Neural cell (in vitro differentiated cells): ENCODE data around the gene PCSK4. TPM values are rescaled to one million over a fixed set of nuclear protein-coding genes. Genes with fewer than 3 reads are reported as not detected.

ENCODE experiments used
- H2AFZ ChIP-seq: fragments of 200-600, 300-800 bp; sonication (generic), shearing (Covaris generic); 2 replicates; pipeline ENCODE4 v1.6.0; 2014; ENCODE audit warnings: low read depth, mild to moderate bottlenecking, antibody characterized with exemption, low read length, moderate library complexity
- H3F3A ChIP-seq: fragments of 200-600 bp; shearing (Covaris generic); 2 replicates; pipeline ENCODE4 v1.6.1; 2016; ENCODE audit warnings: mild to moderate bottlenecking, moderate library complexity, mixed read lengths, antibody characterized with exemption, low read length; ENCODE audit not compliant: insufficient read depth, poor library complexity, severe bottlenecking
- H3K27ac ChIP-seq: fragments of 200-600, 300-800 bp; sonication (generic), shearing (Covaris generic); 2 replicates; pipeline ENCODE4 v1.5.1; 2014; ENCODE audit warnings: mild to moderate bottlenecking, low read length, moderate library complexity
- H3K27me3 ChIP-seq: fragments of 300-800, 200-600 bp; sonication (generic), shearing (Covaris generic); 2 replicates; pipeline ENCODE4 v1.6.0; 2014; ENCODE audit warnings: mild to moderate bottlenecking, low read depth, low read length, moderate library complexity; ENCODE audit not compliant: insufficient read depth
- H3K36me3 ChIP-seq: fragments of 300-800, 200-600 bp; sonication (generic), shearing (Covaris generic); 2 replicates; pipeline ENCODE4 v1.5.1; 2014; ENCODE audit warnings: mild to moderate bottlenecking, antibody characterized with exemption, low read length, moderate library complexity; ENCODE audit not compliant: insufficient read depth
- H3K4me2 ChIP-seq: fragments of 300-800, 200-600 bp; sonication (generic), shearing (Covaris generic); 2 replicates; pipeline ENCODE4 v1.6.0; 2014; ENCODE audit warnings: mild to moderate bottlenecking, low read length
- H3K4me3 ChIP-seq: fragments of 300-800, 200-600 bp; sonication (generic), shearing (Covaris generic); 2 replicates; pipeline ENCODE4 v1.5.1; 2014; ENCODE audit warnings: mild to moderate bottlenecking, low read length, moderate library complexity
- H3K79me2 ChIP-seq: fragments of 200-600 bp; shearing (Covaris generic); replicated peaks from 2 replicates; pipeline ENCODE4 v1.6.0; 2014; ENCODE audit warnings: mild to moderate bottlenecking, low read length, moderate library complexity; ENCODE audit not compliant: insufficient read depth
- H3K9ac ChIP-seq: fragments of 300-800, 200-600 bp; sonication (generic), shearing (Covaris generic); 2 replicates; pipeline ENCODE4 v1.6.1; 2016; ENCODE audit warnings: mild to moderate bottlenecking, low read length, mixed read lengths
- H3K9me2 ChIP-seq: fragments of 200-600 bp; shearing (Covaris generic); 2 replicates; pipeline ENCODE4 v1.6.1; 2016; ENCODE audit warnings: mild to moderate bottlenecking, low read length, mixed read lengths; ENCODE audit not compliant: insufficient read depth
- H3K9me3 ChIP-seq: fragments of 200-600, 300-800 bp; sonication (generic), shearing (Covaris generic); 2 replicates; pipeline ENCODE4 v1.6.1; 2016; ENCODE audit warnings: mild to moderate bottlenecking, mixed run types, low read length, moderate library complexity, mixed read lengths
- H4K20me1 ChIP-seq: fragments of 200-600 bp; shearing (Covaris generic); 2 replicates; pipeline ENCODE4 v1.6.1; 2016; ENCODE audit warnings: mild to moderate bottlenecking, mixed run types; ENCODE audit not compliant: insufficient read depth
- CTCF ChIP-seq: fragments of 450-650 bp; IDR thresholded peaks from 2 replicates; pipeline ENCODE4 v1.5.1; 2014; ENCODE audit warnings: antibody characterized with exemption, mild to moderate bottlenecking, moderate library complexity; ENCODE audit not compliant: poor library complexity, severe bottlenecking
- EP300 ChIP-seq: fragments of 450-650 bp; conservative IDR thresholded peaks from 2 replicates; pipeline ENCODE4 v1.6.1; 2014; ENCODE audit warnings: antibody characterized with exemption, mild to moderate bottlenecking, moderate library complexity; ENCODE audit not compliant: poor library complexity, severe bottlenecking
- EZH2 ChIP-seq: fragments of 200-600, 300-800 bp; shearing (Covaris generic), sonication (generic); IDR thresholded peaks from 2 replicates; pipeline ENCODE4 v1.6.1; 2014; ENCODE audit warnings: antibody characterized with exemption, low read length, borderline replicate concordance, mild to moderate bottlenecking; ENCODE audit not compliant: insufficient read depth, poor library complexity, severe bottlenecking
- MXI1 ChIP-seq: fragments of 450-650 bp; conservative IDR thresholded peaks from 2 replicates; pipeline ENCODE4 v1.6.1; 2014; ENCODE audit warnings: antibody characterized with exemption, mild to moderate bottlenecking; ENCODE audit not compliant: poor library complexity, severe bottlenecking
- POLR2AphosphoS5 ChIP-seq: IDR thresholded peaks from 2 replicates; pipeline ENCODE4 v1.6.1; 2012
- RAD21 ChIP-seq: fragments of 450-650 bp; conservative IDR thresholded peaks from 2 replicates; pipeline ENCODE4 v1.6.1; 2014; ENCODE audit warnings: antibody characterized with exemption, mild to moderate bottlenecking, moderate library complexity
- SMC3 ChIP-seq: fragments of 450-650 bp; conservative IDR thresholded peaks from 2 replicates; pipeline ENCODE4 v1.6.1; 2014; ENCODE audit warnings: antibody characterized with exemption, mild to moderate bottlenecking, moderate library complexity; ENCODE audit not compliant: poor library complexity
- TAF1 ChIP-seq: IDR thresholded peaks from 2 replicates; pipeline ENCODE4 v1.6.1; 2012; ENCODE audit warnings: low read depth
- polyA plus RNA-seq: library from polyadenylated mRNA; depleted of rRNA; stranded (reverse); fragments of >200 nt; gene quantifications from 2 replicates; pipeline ENCODE4 v1.2.3, GENCODE V29; 2014
- TF ChIP-seq, protein P1 (sequence below): IDR thresholded peaks from 2 replicates; pipeline ENCODE4 v1.6.1; 2012; ENCODE audit warnings: borderline replicate concordance

The PCSK4 gene
- polyA plus RNA-seq, 1 donor from 2014 or later: 11.8 TPM

- Histone ChIP-seq H3K27me3 (peaks cover 4% of the 10 kb centered on the region), H3F3A (no peaks in the 10 kb centered on the region), H2AFZ (no peak overlapping the region)
Observed at GRCh38 chr19:1486720-1487575, 3.2 kb downstream of the PCSK4 start.

GRCh38 chr19:1483979-1484428, 6.1 kb downstream of the PCSK4 start:
- Histone ChIP-seq H3K9me3 (no peaks in the 10 kb centered on the region), H2AFZ (no peak overlapping the region), H3K36me3 (no peaks in the 10 kb centered on the region), H3K4me2 (no peak overlapping the region), H3K9ac (no peak overlapping the region), H3F3A (no peaks in the 10 kb centered on the region), H4K20me1 (no peaks in the 10 kb centered on the region), H3K27ac (no peak overlapping the region), H3K9me2 (no peaks in the 10 kb centered on the region), H3K79me2 (no peaks in the 10 kb centered on the region), H3K27me3 (no peaks in the 10 kb centered on the region), H3K4me3 (no peak overlapping the region)
- no peak for TF ChIP-seq RAD21
- TF ChIP-seq TAF1: no peak
- TF ChIP-seq, protein P1, sequence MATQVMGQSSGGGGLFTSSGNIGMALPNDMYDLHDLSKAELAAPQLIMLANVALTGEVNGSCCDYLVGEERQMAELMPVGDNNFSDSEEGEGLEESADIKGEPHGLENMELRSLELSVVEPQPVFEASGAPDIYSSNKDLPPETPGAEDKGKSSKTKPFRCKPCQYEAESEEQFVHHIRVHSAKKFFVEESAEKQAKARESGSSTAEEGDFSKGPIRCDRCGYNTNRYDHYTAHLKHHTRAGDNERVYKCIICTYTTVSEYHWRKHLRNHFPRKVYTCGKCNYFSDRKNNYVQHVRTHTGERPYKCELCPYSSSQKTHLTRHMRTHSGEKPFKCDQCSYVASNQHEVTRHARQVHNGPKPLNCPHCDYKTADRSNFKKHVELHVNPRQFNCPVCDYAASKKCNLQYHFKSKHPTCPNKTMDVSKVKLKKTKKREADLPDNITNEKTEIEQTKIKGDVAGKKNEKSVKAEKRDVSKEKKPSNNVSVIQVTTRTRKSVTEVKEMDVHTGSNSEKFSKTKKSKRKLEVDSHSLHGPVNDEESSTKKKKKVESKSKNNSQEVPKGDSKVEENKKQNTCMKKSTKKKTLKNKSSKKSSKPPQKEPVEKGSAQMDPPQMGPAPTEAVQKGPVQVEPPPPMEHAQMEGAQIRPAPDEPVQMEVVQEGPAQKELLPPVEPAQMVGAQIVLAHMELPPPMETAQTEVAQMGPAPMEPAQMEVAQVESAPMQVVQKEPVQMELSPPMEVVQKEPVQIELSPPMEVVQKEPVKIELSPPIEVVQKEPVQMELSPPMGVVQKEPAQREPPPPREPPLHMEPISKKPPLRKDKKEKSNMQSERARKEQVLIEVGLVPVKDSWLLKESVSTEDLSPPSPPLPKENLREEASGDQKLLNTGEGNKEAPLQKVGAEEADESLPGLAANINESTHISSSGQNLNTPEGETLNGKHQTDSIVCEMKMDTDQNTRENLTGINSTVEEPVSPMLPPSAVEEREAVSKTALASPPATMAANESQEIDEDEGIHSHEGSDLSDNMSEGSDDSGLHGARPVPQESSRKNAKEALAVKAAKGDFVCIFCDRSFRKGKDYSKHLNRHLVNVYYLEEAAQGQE: no peak
- TF ChIP-seq MXI1: no peak
- no peak for TF ChIP-seq EP300
- TF ChIP-seq SMC3: no peak
- no peak for TF ChIP-seq POLR2AphosphoS5
- TF ChIP-seq EZH2: no peak

More at GRCh38 chr19:1486720-1487575, 3.2 kb downstream of the PCSK4 start:
- TF ChIP-seq EP300: no peak
- TF ChIP-seq TAF1: no peak
- TF ChIP-seq EZH2: no peak
- no peak for TF ChIP-seq RAD21
- no peak for TF ChIP-seq MXI1
- TF ChIP-seq CTCF: no peak
- TF ChIP-seq, protein P1: no peak
- no peak for TF ChIP-seq POLR2AphosphoS5
- no peak overlapping the region for H3K4me3 ChIP-seq
- H3K36me3 ChIP-seq: no peaks in the 10 kb centered on the region
- H3K4me2 ChIP-seq: no peak overlapping the region
- H3K9me3 ChIP-seq: no peaks in the 10 kb centered on the region
- H3K9me2 ChIP-seq: no peaks in the 10 kb centered on the region
- H3K9ac ChIP-seq: no peak overlapping the region
- no peaks in the 10 kb centered on the region for H3K79me2 ChIP-seq
- no peaks in the 10 kb centered on the region for H4K20me1 ChIP-seq
- H3K27ac ChIP-seq: no peak overlapping the region
